RCC 7860 (cell line): Measurements from ENCODE around the gene HOXB7.
A peak's percentile ranks its signal among the peaks of the same experiment; 100 is the strongest.

Source experiments
- DNase-seq: peaks from one replicate; pipeline ENCODE4 v3.0.0-alpha.2; 2015; ENCODE audit warnings: low spot score
- FAIRE-seq: peaks from 2 replicates; lab custom pipeline; 2012; peaks lifted over from hg19 to GRCh38; lab: Jason Lieb, UNC

The HOXB7 gene

GRCh38 chr17:48624544-48625494 lies 14.0 kb upstream of the HOXB7 start:
- FAIRE-seq (no peak), DNase-seq (peak; percentile 50)

DNA sequence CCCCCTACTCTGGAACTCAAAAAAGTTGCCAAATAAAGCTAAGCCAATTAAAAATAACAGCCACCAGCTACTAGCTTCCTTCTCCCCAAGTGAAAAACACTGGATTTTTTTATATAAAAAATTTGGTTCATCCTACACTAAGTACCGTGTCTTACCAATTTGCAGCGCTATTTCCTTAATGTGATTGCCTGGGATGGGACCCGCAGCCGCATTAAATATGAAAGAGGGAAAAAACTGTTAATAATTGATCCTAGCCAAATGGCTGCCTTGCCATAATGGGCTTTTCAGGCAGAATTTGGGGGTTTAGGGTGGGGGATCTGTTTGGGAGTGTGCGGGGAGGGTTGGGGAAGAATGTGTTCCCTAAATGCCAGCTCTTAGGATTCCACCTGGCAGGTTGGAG lies 13.3 kb upstream of the HOXB7 start:
- FAIRE-seq: no peak
- DNase-seq: no peak

- FAIRE-seq: no peak
- DNase-seq: no peak
Observed at GRCh38 chr17:48623583-48623982, 12.8 kb upstream of the HOXB7 start.

GRCh38 chr17:48622857-48623256 lies 12.0 kb upstream of the HOXB7 start:
- FAIRE-seq (no peak), DNase-seq (no peak)

DNA sequence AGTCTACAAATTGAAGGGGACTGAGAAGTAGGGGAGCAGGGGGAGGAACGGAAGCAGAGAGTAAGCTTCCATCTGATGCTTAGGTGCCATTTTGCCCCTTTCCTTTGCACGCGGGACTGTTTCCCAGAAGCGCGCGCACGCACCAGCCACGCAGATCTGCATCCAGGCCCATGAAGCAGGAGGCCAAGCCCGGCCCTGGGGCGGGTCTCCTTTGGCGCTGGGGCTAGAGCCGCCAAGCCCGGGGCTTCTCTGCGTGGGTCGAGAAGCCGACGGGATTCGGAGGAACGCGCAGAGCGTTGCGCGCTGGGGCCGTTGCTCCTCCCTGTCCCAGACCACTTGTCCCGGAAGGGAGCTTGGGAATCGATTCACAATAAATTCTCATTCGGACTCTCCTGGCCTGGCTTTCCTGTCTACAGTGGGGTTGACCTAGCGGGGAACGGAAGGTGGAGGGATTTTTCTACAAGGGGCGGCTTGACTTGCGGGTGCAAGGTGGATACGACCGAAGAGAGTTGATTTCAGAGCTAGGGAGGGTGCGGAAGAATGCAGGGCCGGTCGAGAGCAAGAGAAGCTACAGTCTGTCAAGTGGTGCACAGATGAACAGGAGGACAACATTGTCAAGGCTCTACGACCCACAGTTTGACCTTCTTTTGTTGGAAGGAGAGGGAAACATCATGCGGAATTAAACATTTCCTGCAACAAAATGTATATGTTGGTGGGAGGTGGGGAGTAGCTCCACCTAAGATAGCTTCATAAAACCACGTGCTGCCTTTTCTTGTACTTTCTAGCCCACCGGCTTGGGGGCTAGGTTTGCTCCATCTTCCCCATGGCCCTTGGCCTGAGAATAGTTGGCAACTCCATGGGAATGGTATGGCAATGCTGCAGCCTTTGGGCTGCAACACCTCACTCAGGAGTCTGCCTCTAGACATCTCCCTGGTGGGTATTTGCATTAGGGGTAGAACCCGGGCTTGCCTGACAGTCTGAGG lies 10.9 kb upstream of the HOXB7 start:
- FAIRE-seq (no peak), DNase-seq (no peak)

DNA sequence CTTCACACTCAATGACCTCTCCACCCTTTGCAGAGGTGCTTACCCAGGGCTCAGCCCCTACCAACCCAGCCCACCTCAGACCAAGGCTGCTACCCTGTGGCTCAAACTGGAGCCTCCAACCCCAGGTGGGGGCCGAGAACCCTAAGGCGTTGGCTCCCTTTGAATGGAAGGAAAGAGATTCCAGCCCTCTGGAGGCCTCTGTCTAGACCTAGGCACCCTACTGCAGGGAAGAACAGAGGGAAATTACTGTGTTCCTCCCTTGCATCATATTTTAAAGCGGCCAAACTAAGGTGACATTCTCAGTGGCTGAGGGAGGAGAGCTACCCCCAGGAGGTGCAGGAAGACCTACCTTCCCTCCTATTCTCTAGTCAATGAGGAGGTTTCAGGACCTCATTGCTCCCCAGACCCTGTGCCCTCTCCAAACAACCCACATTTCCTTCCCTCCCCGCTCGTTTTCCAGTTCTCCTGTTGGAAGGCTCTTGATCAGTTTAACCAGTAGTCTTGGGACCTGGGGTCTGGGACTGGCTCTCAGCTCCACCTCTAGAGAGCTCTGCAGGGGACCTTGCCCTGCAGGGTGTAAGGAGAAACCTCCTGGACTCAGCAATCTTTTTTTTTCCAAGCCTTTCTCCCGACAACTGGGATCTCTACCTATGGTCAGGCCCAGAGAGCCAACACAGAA lies 9.8 kb upstream of the HOXB7 start:
- DNase-seq (no peak), FAIRE-seq (no peak)

DNA sequence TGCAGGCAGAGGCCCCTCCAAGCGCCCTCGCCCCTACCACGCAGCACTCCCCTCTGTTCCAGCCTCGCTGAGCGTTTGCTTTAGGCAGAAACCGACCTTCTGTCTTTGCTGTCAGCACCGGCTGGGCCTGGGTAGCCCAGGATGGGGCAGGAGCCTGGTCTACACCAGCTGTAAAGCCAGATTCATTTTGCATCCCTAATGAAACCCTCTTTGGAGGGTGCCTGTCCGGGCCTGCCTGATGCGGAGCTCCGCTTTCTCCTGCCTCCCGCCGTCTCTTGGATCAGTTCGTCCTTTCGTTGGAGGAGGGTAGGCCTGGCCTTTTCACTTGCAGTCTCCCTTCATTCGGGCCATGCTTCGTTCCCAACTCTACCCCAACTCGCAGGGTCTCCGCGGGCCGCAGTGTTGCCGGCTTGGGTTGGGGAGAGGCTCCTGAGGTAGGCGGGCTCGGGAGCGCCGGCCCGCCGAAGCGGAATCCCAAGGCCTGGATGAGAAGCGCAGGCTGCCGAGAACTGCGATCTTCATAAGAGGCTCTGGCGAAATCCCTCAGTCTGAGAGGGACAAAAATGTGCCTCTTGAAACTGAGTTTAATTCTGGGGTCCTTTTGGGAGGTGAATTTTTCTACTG lies 9.1 kb upstream of the HOXB7 start:
- DNase-seq (no peak), FAIRE-seq (no peak)

DNA sequence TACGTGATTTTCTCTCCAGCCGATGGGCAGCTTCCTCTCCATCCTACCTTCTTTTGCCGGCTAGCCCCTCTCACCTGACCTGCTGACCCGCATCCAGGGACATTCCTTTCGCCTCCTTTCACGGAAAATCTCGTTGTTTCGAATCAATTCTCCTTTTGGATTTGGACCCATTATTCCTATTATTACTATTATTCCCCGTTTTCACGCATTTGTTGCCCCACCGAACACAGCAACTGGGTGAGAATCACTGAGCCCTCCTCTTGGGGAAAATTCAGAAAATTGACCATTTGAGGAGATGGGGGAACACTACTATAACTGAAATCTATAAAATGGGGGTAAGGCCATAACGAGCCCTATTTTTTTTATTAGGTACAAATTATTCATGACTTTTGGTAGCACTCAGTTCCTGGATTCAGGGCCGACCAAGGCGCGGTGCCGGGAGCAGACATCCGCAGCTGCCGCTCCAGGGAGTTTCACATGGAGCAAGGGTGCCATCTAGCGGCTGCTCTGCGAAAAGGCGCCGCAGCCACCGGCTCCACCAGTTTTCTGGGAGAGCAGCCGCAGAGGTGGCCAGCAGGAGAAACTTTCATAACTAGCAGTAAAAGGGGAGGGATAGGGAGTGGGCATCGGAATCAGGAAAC lies 7.6 kb upstream of the HOXB7 start:
- DNase-seq (peak; percentile 78), FAIRE-seq (peak; percentile 84)

GRCh38 chr17:48617471-48618255 lies 6.8 kb upstream of the HOXB7 start:
- FAIRE-seq: no peak
- no peak for DNase-seq

GRCh38 chr17:48616717-48617470 lies 6.1 kb upstream of the HOXB7 start:
- FAIRE-seq (no peak), DNase-seq (no peak)

DNA sequence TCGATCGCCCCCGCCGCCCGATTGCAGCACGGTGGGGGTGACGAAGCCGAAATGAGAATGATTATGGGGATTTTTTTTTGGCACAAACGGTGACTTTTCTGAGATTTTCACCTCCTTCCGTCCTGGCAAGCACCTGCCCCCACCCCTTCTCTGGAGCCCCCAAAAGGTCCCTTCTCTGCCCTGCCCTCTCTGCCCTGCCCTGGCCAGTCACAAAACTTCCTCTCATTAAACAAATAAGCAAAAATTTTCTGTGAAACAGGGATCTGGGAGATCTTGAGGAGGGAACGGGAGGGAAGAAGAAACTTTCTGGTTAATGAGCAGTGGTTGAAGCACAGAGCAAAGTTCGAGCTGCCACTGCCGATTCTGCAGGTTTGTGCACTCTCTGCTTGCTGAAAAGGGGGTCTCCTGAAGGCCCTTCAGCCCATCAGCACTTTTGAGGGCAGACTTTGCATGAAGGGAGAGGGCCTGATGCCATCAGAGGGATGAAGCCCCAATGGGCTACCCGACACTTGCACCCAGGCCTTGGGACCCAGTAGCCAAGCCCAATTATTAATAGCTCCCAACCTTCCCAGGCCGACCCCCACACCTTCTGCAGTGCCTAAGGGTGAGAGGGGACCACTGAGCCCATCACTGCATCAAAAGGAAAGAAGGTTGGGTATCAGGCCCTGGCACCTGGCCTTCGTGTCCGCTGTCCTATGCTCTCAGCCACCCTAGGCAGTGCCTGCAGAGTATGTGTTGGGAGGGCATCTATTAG lies 5.3 kb upstream of the HOXB7 start:
- FAIRE-seq (no peak), DNase-seq (no peak)

DNA sequence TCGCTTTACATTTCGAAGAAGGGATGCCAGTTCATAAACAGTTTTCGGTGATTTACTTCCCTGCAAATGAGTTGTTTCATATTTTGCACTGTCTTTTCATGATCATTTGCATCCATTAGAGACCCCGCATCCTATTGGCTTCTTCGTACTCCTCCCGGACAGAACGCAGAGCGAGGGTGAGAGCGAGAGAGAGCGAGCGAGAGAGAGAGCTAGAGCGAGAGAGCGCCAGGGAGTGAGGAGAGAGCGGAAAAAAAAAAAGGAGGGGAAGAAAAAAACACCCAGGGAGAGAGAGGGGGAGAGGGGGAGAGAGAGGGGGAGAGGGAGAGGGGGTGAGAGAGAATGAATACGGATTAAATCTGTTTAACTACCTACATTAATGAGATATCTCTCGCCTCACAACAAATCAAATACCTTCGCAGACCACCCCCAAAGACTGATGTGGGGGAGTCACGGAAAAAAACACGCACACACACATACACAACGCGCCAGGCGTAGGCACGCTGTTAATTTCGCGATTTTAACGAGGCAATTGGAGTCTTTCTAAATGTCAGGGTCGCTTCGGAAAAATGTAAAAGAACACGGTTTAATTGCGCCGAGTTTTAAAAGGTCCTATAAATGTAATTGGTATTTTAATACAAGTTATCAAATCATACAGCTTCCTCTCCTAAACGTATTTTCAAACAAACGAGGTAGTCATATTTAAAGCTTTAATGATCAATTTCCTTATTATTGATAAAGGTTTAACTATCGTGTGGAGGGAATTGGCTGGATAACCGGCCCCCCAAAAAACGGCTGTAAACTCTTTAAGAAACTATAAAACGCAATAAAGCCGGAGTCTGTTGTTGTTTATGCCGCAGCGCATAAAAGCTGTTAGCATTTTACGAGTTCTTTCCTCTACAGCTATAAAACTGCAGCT lies 4.5 kb upstream of the HOXB7 start, which contains the start of gene HOXB8:
Gene HOXB8, minus strand, starts transcription at position 246 of the 916 bp plus-strand sequence. CDS start 588 bp downstream, outside the sequence.
- no peak for FAIRE-seq
- no peak for DNase-seq

- FAIRE-seq: no peak
- no peak for DNase-seq
Observed at GRCh38 chr17:48613862-48614694, 3.3 kb upstream of the HOXB7 start.

DNA sequence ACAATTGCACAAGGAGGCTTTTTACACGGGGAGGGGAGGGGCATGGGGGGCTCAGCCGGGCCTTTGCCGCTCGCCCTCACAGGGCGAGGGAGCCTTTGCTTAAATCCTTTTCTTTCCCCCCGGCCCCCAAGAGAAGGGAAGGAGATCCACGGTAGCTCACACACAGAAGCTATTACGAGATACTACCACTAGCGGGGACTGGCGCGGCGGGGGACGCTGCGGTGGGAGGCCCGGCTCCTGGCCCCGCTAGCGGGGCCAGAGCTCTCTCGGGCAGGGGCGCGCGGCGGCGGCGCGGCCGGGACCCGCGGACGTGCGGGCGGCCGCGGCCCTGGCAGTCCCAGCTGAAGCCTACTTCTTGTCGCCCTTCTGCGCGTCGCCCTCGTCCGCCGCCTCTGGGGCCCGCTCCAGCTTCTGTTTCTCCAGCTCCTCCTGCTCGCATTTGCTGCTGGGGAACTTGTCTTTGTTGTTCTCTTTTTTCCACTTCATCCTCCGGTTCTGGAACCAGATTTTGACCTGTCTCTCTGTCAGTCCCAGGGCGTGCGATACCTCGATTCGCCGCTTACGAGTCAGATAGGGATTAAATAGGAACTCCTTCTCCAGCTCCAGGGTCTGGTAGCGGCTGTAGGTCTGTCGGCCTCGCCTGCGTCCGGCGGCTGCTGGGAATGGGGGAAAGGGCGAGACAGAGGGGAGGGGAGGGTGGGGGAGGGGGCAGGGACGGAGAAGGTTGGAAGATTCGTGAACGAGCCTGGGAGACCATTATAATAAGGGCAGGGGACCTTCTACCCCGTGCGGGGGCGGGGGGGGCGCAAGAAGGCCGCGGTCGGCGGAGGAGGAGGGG lies 2.3 kb upstream of the HOXB7 start:
- FAIRE-seq (no peak), DNase-seq (no peak)

GRCh38 chr17:48612456-48612853 lies 1.6 kb upstream of the HOXB7 start:
- peak; percentile 13 for DNase-seq
- no peak for FAIRE-seq
